Measurements from ENCODE around the gene ZNF350. TPM values are rescaled to one million over a fixed set of nuclear protein-coding genes. Genes with fewer than 3 reads are reported as not detected.

ZNF350 gene
- total RNA-seq, 6 experiments from 2014 or later = 2.5 to 5.8 (median 3.4) TPM

DNA sequence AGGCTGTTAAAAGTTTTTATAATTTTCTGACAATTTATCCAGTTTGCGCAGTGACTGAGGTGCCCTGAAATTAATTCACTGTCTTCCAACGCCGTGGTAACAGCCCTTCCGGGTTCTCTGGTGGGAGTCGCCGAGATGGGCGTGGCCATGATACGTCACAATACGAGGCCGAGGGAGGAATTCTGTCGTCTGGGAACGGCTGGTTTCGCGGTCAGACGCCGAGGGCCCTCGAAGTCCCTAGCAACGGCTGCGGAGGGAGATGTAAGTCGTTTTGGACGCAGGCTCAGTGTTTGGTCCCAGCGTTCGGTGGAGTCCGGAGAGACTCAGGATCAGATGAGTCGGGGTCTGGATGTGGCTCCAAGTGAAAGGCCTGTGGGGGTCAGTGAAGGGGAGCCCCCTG lies 37.7 kb downstream of the ZNF350 start:
- Histone ChIP-seq H3K27me3 (no peaks in the 10 kb centered on the region), H3K36me3 (peaks cover 0 to 15% (median 7%) of the 10 kb centered on the region in 4 donors), H3K4me1 (no peaks in the 10 kb centered on the region), H3K9me3 (peaks cover 0 to 54% (median 31%) of the 10 kb centered on the region in 4 donors), H3K27ac (no peak overlapping the region), H3K4me3 (no peak overlapping the region)
- DNase-seq = peak in 1 of 3 donors; percentile 37
- whole genome bisulfite sequencing (ENCODE audit: insufficient coverage, low coverage, low lambda C conversion rate, missing lambda C conversion rate) = 11% methylated on average over 20 of the region's 25 CpGs
- no peak for TF ChIP-seq POLR2A (IDR thresholded peaks at IDR 0.05)
- TF ChIP-seq, protein P1, sequence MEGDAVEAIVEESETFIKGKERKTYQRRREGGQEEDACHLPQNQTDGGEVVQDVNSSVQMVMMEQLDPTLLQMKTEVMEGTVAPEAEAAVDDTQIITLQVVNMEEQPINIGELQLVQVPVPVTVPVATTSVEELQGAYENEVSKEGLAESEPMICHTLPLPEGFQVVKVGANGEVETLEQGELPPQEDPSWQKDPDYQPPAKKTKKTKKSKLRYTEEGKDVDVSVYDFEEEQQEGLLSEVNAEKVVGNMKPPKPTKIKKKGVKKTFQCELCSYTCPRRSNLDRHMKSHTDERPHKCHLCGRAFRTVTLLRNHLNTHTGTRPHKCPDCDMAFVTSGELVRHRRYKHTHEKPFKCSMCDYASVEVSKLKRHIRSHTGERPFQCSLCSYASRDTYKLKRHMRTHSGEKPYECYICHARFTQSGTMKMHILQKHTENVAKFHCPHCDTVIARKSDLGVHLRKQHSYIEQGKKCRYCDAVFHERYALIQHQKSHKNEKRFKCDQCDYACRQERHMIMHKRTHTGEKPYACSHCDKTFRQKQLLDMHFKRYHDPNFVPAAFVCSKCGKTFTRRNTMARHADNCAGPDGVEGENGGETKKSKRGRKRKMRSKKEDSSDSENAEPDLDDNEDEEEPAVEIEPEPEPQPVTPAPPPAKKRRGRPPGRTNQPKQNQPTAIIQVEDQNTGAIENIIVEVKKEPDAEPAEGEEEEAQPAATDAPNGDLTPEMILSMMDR (IDR thresholded peaks at IDR 0.05) = no peak
- ATAC-seq = peak in 2 of 4 donors; percentile 43 to 59
- intact Hi-C loops (cut with DNase I) = no loop called here

DNA sequence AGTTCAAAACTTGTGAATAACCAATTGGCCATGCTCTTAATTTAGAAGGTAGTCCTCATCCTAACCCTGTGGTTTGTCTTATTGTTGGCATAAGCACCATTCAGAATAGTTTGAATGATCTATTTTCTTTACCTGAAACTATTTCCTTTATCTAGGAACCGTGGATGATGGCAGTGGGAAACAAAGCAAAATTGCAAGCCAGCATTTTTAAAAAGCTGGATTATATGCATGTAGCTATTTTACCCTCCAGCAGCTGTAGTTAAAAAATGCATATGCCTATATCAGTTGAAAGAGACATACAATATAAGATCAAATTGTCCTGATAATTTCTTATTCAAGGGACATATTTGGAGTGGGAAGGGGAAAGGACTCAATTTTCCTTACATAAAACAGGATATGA lies 40.0 kb downstream of the ZNF350 start:
- no peak for TF ChIP-seq POLR2A (IDR thresholded peaks at IDR 0.05)
- TF ChIP-seq, protein P1 (IDR thresholded peaks at IDR 0.05) = no peak
- DNase-seq (no peak), ATAC-seq (no peak)
- no peaks in the 10 kb centered on the region for H3K4me1 ChIP-seq
- H3K4me3 ChIP-seq = no peak overlapping the region
- peaks cover 0 to 67% (median 39%) of the 10 kb centered on the region in 4 donors for H3K9me3 ChIP-seq
- H3K27me3 ChIP-seq = no peaks in the 10 kb centered on the region
- intact Hi-C loops (cut with DNase I) = no loop called here
- no peak overlapping the region for H3K27ac ChIP-seq
- WGBS (ENCODE audit: insufficient coverage, low coverage, low lambda C conversion rate, missing lambda C conversion rate) = 50% methylated on average over 1 of the region's 1 CpG
- H3K36me3 ChIP-seq = peaks cover 0 to 39% (median 18%) of the 10 kb centered on the region in 4 donors

DNA sequence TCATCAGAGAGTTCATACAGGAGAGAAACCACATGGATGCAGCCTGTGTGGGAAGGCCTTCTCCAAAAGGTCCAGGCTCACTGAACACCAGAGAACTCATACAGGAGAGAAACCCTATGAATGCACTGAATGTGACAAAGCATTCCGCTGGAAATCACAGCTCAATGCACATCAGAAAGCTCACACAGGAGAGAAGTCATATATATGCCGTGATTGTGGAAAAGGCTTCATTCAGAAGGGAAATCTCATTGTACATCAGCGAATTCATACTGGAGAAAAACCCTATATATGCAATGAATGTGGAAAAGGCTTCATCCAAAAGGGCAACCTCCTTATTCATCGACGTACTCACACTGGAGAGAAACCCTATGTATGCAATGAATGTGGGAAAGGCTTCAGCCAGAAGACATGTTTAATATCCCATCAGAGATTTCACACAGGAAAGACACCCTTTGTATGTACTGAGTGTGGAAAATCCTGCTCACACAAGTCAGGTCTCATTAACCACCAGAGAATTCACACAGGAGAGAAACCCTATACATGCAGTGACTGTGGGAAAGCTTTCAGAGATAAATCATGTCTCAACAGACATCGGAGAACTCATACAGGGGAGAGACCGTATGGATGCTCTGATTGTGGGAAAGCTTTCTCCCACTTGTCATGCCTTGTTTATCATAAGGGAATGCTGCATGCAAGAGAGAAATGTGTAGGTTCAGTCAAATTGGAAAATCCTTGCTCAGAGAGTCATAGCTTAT lies 41.7 kb downstream of the ZNF350 start:
- Histone ChIP-seq H3K27me3 (no peaks in the 10 kb centered on the region), H3K4me1 (no peaks in the 10 kb centered on the region), H3K4me3 (no peak overlapping the region), H3K9me3 (peaks cover 0 to 68% (median 39%) of the 10 kb centered on the region in 4 donors), H3K36me3 (peaks cover 0 to 52% (median 27%) of the 10 kb centered on the region in 4 donors), H3K27ac (no peak overlapping the region)
- intact Hi-C loops (cut with DNase I) = no loop called here
- TF ChIP-seq, protein P1 (IDR thresholded peaks at IDR 0.05) = no peak
- no peak for TF ChIP-seq POLR2A (IDR thresholded peaks at IDR 0.05)
- WGBS (ENCODE audit: insufficient coverage, low coverage, low lambda C conversion rate, missing lambda C conversion rate) = 98% methylated on average over 6 of the region's 7 CpGs
- no peak for ATAC-seq
- DNase-seq = no peak

DNA sequence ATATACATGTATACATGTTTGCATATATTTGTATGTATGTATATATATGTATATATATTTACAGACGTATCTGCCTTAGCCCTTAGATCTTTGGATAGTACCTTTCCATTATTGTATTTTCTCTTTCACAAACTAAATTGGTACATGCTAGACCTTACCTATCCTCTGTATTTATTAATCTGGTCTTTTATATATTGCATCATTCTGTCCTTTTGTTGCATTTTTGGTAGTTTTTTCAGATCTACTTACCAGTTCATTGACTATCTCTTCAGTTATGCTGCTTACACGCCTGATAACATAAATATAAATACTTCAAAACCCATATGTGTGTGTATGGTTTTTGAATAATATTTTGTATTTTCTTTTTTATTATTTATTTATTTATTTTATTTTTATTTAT lies 47.7 kb downstream of the ZNF350 start:
- TF ChIP-seq POLR2A (IDR thresholded peaks at IDR 0.05) = no peak
- TF ChIP-seq, protein P1 (IDR thresholded peaks at IDR 0.05) = no peak
- 100% methylated on average over 2 of the region's 2 CpGs for WGBS (ENCODE audit: insufficient coverage, low coverage, low lambda C conversion rate, missing lambda C conversion rate)
- no peak for DNase-seq
- Histone ChIP-seq H3K27ac (no peak overlapping the region), H3K9me3 (peaks cover 0 to 25% (median 14%) of the 10 kb centered on the region in 4 donors), H3K27me3 (no peaks in the 10 kb centered on the region), H3K4me1 (no peaks in the 10 kb centered on the region), H3K36me3 (peaks cover 0 to 71% (median 28%) of the 10 kb centered on the region in 4 donors), H3K4me3 (no peak overlapping the region)
- ATAC-seq = no peak
- intact Hi-C loops (cut with DNase I) = no loop called here
